Measurements from ENCODE around the gene EFS. TPM values are rescaled to one million over a fixed set of nuclear protein-coding genes. Genes with fewer than 3 reads are reported as not detected.

EFS gene
- total and polyA plus RNA-seq, 10 of the 15 experiments (the other 5 are each of a cell fraction or from before 2014, with no cell fraction given), result 0.08 TPM; not detected in 9

- TF ChIP-seq CBFB (IDR thresholded peaks at IDR 0.05; ENCODE audit: low read depth) (peak; percentile 34; the same call in 1 of the 2 replicates), SREBF1 (IDR thresholded peaks at IDR 0.05; ENCODE audit: low read length) (0 out of 2 replicates have a peak, but pooled peaks have one; percentile 1), MXI1 (IDR thresholded peaks at IDR 0.05; ENCODE audit: low read depth, low read length) (no peak)
Observed at GRCh38 chr14:23321572-23322547, 43.1 kb downstream of the EFS start (continued).

DNA sequence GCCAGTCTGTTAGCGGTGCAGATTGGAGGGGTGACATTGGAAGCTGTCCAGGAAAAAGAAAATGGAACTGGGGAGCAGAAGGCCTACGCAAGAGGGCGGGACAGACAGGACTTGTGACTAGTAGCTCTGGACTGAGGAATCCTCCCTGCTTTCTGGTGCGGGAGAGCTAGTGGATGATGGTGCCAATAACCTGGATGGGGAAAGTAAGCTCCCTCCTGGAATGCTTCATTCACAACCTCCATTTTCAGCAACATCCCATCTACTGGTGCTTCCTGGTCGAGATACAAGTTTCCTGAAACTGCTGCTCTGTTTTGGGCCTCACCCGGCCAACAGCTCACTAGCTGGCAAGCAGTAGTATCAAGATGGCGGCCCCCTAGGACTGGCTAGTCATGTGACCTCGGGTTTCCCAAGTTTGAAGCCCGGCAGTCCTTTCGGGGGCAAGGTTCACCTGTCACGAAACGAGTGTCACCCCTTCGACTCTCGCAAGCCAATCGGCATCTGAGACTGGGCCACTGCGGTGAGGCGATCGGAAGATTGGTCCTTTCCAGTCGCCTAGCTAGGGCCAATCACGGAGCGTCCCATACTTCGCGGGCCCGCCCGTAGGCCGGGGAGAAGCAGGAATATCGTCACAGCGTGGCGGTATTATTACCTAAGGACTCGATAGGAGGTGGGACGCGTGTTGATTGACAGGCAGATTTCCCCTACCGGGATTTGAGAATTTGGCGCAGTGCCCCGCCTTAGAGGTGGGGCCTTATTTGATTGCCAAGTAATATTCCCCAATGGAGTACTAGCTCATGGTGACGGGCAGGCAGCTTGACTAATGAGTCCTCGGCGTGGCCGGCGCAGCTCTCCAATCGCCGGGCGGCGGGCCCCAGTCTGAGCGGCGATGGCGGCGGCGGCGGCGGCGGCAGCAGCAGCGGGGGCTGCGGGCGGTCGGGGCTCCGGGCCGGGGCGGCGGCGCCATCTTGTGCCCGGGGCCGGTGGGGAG, 44.1 kb downstream of the EFS start, which contains the start of gene PABPN1:
TSS of gene PABPN1 (plus strand) at position 874 of the 988 bp plus-strand sequence. CDS start at position 887, 13 bp downstream.
- H3K27me3 ChIP-seq (replicated peaks in 1 of 2; ENCODE audit: control insufficient read depth in 2 of 2, insufficient read depth in 2 of 2, low read length in 1 of 2), result no peaks in the 10 kb centered on the region
- peak within 1 kb of the TSS; percentile 79 for H2AFZ ChIP-seq (ENCODE audit: control insufficient read depth, low read depth, low read length)
- ChIA-PET POLR2A (interaction anchor here (0.6 to 6.3 kb wide), 20 partner anchors 8 to 826 kb away, joined by 3 to 98 read pairs (median 4); partner anchors contain the start of genes ACIN1, BCL2L2, C14orf119 and HOMEZ), SMC1A (ENCODE audit: uncharacterized antibody, unreplicated experiment) (interaction anchor here (0.8 to 4.5 kb wide), 13 partner anchors 11 to 892 kb away, joined by 3 to 48 read pairs (median 6); partner anchors contain the start of genes BCL2L2, CHMP4A, HOMEZ and PPP1R3E), RAD21 (ENCODE audit: unreplicated experiment) (interaction anchor here (0.6 to 4.1 kb wide), 10 partner anchors 17 to 226 kb away, joined by 3 to 103 read pairs (median 6); partner anchors contain the start of genes ACIN1, BCL2L2, C14orf119 and HOMEZ), CTCF (interaction anchor here (0.6 to 7.2 kb wide), 18 partner anchors 10 to 391 kb away, joined by 3 to 77 read pairs (median 8); partner anchors contain the start of genes ACIN1, BCL2L2, C14orf119 and HOMEZ)
- WGBS (ENCODE audit: insufficient coverage, insufficient replicate concordance, low lambda C conversion rate, missing lambda C conversion rate), result 7% methylated on average over 44 of the region's 63 CpGs
- intact Hi-C loops (cut with micrococcal nuclease; ENCODE audit: unreplicated experiment) (loop anchor here (1.0 to 5.0 kb wide), 3 partner anchors 20 to 236 kb away; partner anchors contain the start of genes NGDN and THTPA), in situ Hi-C loops (cut with MboI) (loop anchor here (5.0 to 25.0 kb wide), 2 partner anchors 236 to 791 kb away; partner anchors contain the start of genes DCAF11, NRL and THTPA)
- H4K20me1 ChIP-seq (ENCODE audit: control insufficient read depth, insufficient read depth), result no peaks in the 10 kb centered on the region; the same call in 1 of the 2 replicates
- H3K9ac ChIP-seq (ENCODE audit: control insufficient read depth, insufficient read depth, low read length), result peak within 1 kb of the TSS; percentile 97
- H3K36me3 ChIP-seq (ENCODE audit: control insufficient read depth in 2 of 2, insufficient read depth in 2 of 2, low read length in 1 of 2), result peaks cover 10 to 18% of the 10 kb centered on the region in 2 experiments
- H3K79me2 ChIP-seq (ENCODE audit: control insufficient read depth, insufficient read depth, low read length), result peaks cover 23% of the 10 kb centered on the region
- no peaks in the 10 kb centered on the region for H3K9me3 ChIP-seq (replicated peaks; ENCODE audit: control insufficient read depth, insufficient read depth, low read length)
- peak within 1 kb of the TSS; percentile 99 for H3K4me2 ChIP-seq (ENCODE audit: control insufficient read depth, insufficient read depth)
- H3K4me3 ChIP-seq, result peak within 1 kb of the TSS; percentile 99
- peak; percentile 99 for FAIRE-seq
- peak within 1 kb of the TSS; percentile 87 for H3K27ac ChIP-seq (ENCODE audit: control insufficient read depth, insufficient read depth)
- DNase-seq (ENCODE audit: low read depth, low spot score), result peak; percentile 99
- BruUV-seq (replicated peaks), result no TSS peak
- peaks cover 13% of the 10 kb centered on the region for H3K4me1 ChIP-seq (ENCODE audit: control insufficient read depth, insufficient read depth, low read length)
- ATAC-seq, result peak; percentile 95
- no peak for TF ChIP-seq RCOR1 (conservative IDR thresholded peaks at IDR 0.05; ENCODE audit: low read depth, low read length)
- peak; percentile 55; the same call in 1 of the 2 replicates for TF ChIP-seq SIN3A (IDR thresholded peaks at IDR 0.05; ENCODE audit: low read depth, low read length)
- TF ChIP-seq, protein P1, sequence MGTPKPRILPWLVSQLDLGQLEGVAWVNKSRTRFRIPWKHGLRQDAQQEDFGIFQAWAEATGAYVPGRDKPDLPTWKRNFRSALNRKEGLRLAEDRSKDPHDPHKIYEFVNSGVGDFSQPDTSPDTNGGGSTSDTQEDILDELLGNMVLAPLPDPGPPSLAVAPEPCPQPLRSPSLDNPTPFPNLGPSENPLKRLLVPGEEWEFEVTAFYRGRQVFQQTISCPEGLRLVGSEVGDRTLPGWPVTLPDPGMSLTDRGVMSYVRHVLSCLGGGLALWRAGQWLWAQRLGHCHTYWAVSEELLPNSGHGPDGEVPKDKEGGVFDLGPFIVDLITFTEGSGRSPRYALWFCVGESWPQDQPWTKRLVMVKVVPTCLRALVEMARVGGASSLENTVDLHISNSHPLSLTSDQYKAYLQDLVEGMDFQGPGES (IDR thresholded peaks at IDR 0.05), result peak; percentile 97
- peak; percentile 53 for TF ChIP-seq PAX8 (IDR thresholded peaks at IDR 0.05)
- TF ChIP-seq FOXK2 (IDR thresholded peaks at IDR 0.05), result peak; percentile 57
- TF ChIP-seq MEF2A (IDR thresholded peaks at IDR 0.05; ENCODE audit: insufficient read depth, low read depth, low read length), result no peak
- TF ChIP-seq CHD4 (IDR thresholded peaks at IDR 0.05), result no peak
- TF ChIP-seq NR2C1 (IDR thresholded peaks at IDR 0.05), result peak; percentile 91
- TF ChIP-seq EP300 (IDR thresholded peaks at IDR 0.05; ENCODE audit: borderline replicate concordance in 1 of 2, control insufficient read depth in 1 of 2, low read depth in 2 of 2, low read length in 2 of 2), result peak in 1 of 2 experiments; percentile 58; a peak in 1 of 4 replicates
- no peak; the same call in 1 of the 2 replicates for TF ChIP-seq TARDBP (IDR thresholded peaks at IDR 0.05; ENCODE audit: borderline replicate concordance)
- peak; percentile 85; the same call in 1 of the 2 replicates for TF ChIP-seq PML (IDR thresholded peaks at IDR 0.05; ENCODE audit: low read length)
- TF ChIP-seq USF1 (IDR thresholded peaks at IDR 0.05; ENCODE audit: borderline replicate concordance, extremely low read length, insufficient read depth, low read depth, low read length), result peak; percentile 83
